ENCODE measurements around the gene EEF2K.

The EEF2K gene

GRCh38 chr16:22198547-22199293, 7.4 kb upstream of the EEF2K start:
- Histone ChIP-seq H3K9me3 (ENCODE audit: control insufficient read depth, insufficient read depth, low read length) (no peaks in the 10 kb centered on the region), H3K4me1 (ENCODE audit: control insufficient read depth, insufficient read depth, low read length) (peaks cover 11% of the 10 kb centered on the region; the same call in 1 of the 2 replicates), H3K36me3 (ENCODE audit: control insufficient read depth, insufficient read depth, low read length) (no peaks in the 10 kb centered on the region), H3K27ac (ENCODE audit: low read depth, low read length) (no peak overlapping the region), H3K4me3 (ENCODE audit: low read depth, low read length) (no peak overlapping the region), H3K9ac (ENCODE audit: low read depth, low read length) (no peak overlapping the region), H3K27me3 (ENCODE audit: control insufficient read depth, insufficient read depth, low read length) (no peaks in the 10 kb centered on the region)

GRCh38 chr16:22202261-22202637, 3.8 kb upstream of the EEF2K start:
- Histone ChIP-seq H3K9me3 (ENCODE audit: control insufficient read depth, insufficient read depth, low read length) (no peaks in the 10 kb centered on the region), H3K27me3 (ENCODE audit: control insufficient read depth, insufficient read depth, low read length) (no peaks in the 10 kb centered on the region), H3K36me3 (ENCODE audit: control insufficient read depth, insufficient read depth, low read length) (no peaks in the 10 kb centered on the region), H3K9ac (ENCODE audit: low read depth, low read length) (no peak overlapping the region), H3K4me1 (ENCODE audit: control insufficient read depth, insufficient read depth, low read length) (peaks cover 6% of the 10 kb centered on the region), H3K4me3 (ENCODE audit: low read depth, low read length) (no peak overlapping the region), H3K27ac (ENCODE audit: low read depth, low read length) (no peak overlapping the region)

- no peaks in the 10 kb centered on the region for H3K36me3 ChIP-seq (ENCODE audit: control insufficient read depth, insufficient read depth, low read length)
- H3K27me3 ChIP-seq (ENCODE audit: control insufficient read depth, insufficient read depth, low read length): no peaks in the 10 kb centered on the region
- no peak overlapping the region for H3K9ac ChIP-seq (ENCODE audit: low read depth, low read length)
- no peaks in the 10 kb centered on the region for H3K9me3 ChIP-seq (ENCODE audit: control insufficient read depth, insufficient read depth, low read length)
- H3K27ac ChIP-seq (ENCODE audit: low read depth, low read length): no peak overlapping the region
- peaks cover 14% of the 10 kb centered on the region for H3K4me1 ChIP-seq (ENCODE audit: control insufficient read depth, insufficient read depth, low read length)
- no peak overlapping the region for H3K4me3 ChIP-seq (ENCODE audit: low read depth, low read length)
These were observed 3.0 kb upstream of the EEF2K start for GRCh38 chr16:22203091-22203490.

- no peak overlapping the region for H3K4me3 ChIP-seq (ENCODE audit: low read depth, low read length)
- no peak overlapping the region for H3K9ac ChIP-seq (ENCODE audit: low read depth, low read length)
- H3K9me3 ChIP-seq (ENCODE audit: control insufficient read depth, insufficient read depth, low read length): no peaks in the 10 kb centered on the region
- no peak overlapping the region for H3K27ac ChIP-seq (ENCODE audit: low read depth, low read length)
- peaks cover 14% of the 10 kb centered on the region for H3K4me1 ChIP-seq (ENCODE audit: control insufficient read depth, insufficient read depth, low read length)
- H3K27me3 ChIP-seq (ENCODE audit: control insufficient read depth, insufficient read depth, low read length): no peaks in the 10 kb centered on the region
- H3K36me3 ChIP-seq (ENCODE audit: control insufficient read depth, insufficient read depth, low read length): no peaks in the 10 kb centered on the region
These were observed 1.9 kb upstream of the EEF2K start for GRCh38 chr16:22204091-22204655.

- Histone ChIP-seq H3K27ac (ENCODE audit: low read depth, low read length) (peak overlapping the region; percentile 8), H3K4me1 (ENCODE audit: control insufficient read depth, insufficient read depth, low read length) (peaks cover 8% of the 10 kb centered on the region), H3K36me3 (ENCODE audit: control insufficient read depth, insufficient read depth, low read length) (no peaks in the 10 kb centered on the region)
These were observed 483 bp upstream of the EEF2K start for GRCh38 chr16:22205577-22206012.

GRCh38 chr16:22206842-22207714, 1.0 kb downstream of the EEF2K start:
- Histone ChIP-seq H3K27ac (ENCODE audit: low read depth, low read length) (no peak overlapping the region), H3K4me1 (ENCODE audit: control insufficient read depth, insufficient read depth, low read length) (peaks cover 8% of the 10 kb centered on the region), H3K4me3 (ENCODE audit: low read depth, low read length) (peak overlapping the region; percentile 93)

More at GRCh38 chr16:22205577-22206012, 483 bp upstream of the EEF2K start:
- 0 out of 2 replicates have a peak overlapping the region, but pooled peaks have one; percentile 42 for H3K9ac ChIP-seq (ENCODE audit: low read depth, low read length)
- no peaks in the 10 kb centered on the region for H3K9me3 ChIP-seq (ENCODE audit: control insufficient read depth, insufficient read depth, low read length)
- no peaks in the 10 kb centered on the region for H3K27me3 ChIP-seq (ENCODE audit: control insufficient read depth, insufficient read depth, low read length)
- H3K4me3 ChIP-seq (ENCODE audit: low read depth, low read length): peak overlapping the region; percentile 93

GRCh38 chr16:22207715-22208360, 1.8 kb downstream of the EEF2K start:
- Histone ChIP-seq H3K27ac (ENCODE audit: low read depth, low read length) (no peak overlapping the region), H3K36me3 (ENCODE audit: control insufficient read depth, insufficient read depth, low read length) (no peaks in the 10 kb centered on the region), H3K9ac (ENCODE audit: low read depth, low read length) (no peak overlapping the region), H3K9me3 (ENCODE audit: control insufficient read depth, insufficient read depth, low read length) (no peaks in the 10 kb centered on the region), H3K4me3 (ENCODE audit: low read depth, low read length) (peak overlapping the region; percentile 93), H3K4me1 (ENCODE audit: control insufficient read depth, insufficient read depth, low read length) (peaks cover 8% of the 10 kb centered on the region), H3K27me3 (ENCODE audit: control insufficient read depth, insufficient read depth, low read length) (no peaks in the 10 kb centered on the region)

More at GRCh38 chr16:22206842-22207714, 1.0 kb downstream of the EEF2K start:
- H3K9me3 ChIP-seq (ENCODE audit: control insufficient read depth, insufficient read depth, low read length): no peaks in the 10 kb centered on the region
- H3K36me3 ChIP-seq (ENCODE audit: control insufficient read depth, insufficient read depth, low read length): no peaks in the 10 kb centered on the region
- H3K27me3 ChIP-seq (ENCODE audit: control insufficient read depth, insufficient read depth, low read length): no peaks in the 10 kb centered on the region
- H3K9ac ChIP-seq (ENCODE audit: low read depth, low read length): peak overlapping the region; percentile 43

GRCh38 chr16:22210285-22210684, 4.2 kb downstream of the EEF2K start:
- H3K4me1 ChIP-seq (ENCODE audit: control insufficient read depth, insufficient read depth, low read length): peaks cover 8% of the 10 kb centered on the region
- H3K27ac ChIP-seq (ENCODE audit: low read depth, low read length): no peak overlapping the region
- no peaks in the 10 kb centered on the region for H3K9me3 ChIP-seq (ENCODE audit: control insufficient read depth, insufficient read depth, low read length)
- H3K9ac ChIP-seq (ENCODE audit: low read depth, low read length): no peak overlapping the region
- H3K4me3 ChIP-seq (ENCODE audit: low read depth, low read length): no peak overlapping the region
- no peaks in the 10 kb centered on the region for H3K27me3 ChIP-seq (ENCODE audit: control insufficient read depth, insufficient read depth, low read length)
- no peaks in the 10 kb centered on the region for H3K36me3 ChIP-seq (ENCODE audit: control insufficient read depth, insufficient read depth, low read length)

GRCh38 chr16:22210854-22211253, 4.8 kb downstream of the EEF2K start:
- Histone ChIP-seq H3K4me3 (ENCODE audit: low read depth, low read length) (no peak overlapping the region), H3K9me3 (ENCODE audit: control insufficient read depth, insufficient read depth, low read length) (no peaks in the 10 kb centered on the region), H3K9ac (ENCODE audit: low read depth, low read length) (no peak overlapping the region), H3K36me3 (ENCODE audit: control insufficient read depth, insufficient read depth, low read length) (no peaks in the 10 kb centered on the region), H3K4me1 (ENCODE audit: control insufficient read depth, insufficient read depth, low read length) (peaks cover 8% of the 10 kb centered on the region), H3K27me3 (ENCODE audit: control insufficient read depth, insufficient read depth, low read length) (no peaks in the 10 kb centered on the region), H3K27ac (ENCODE audit: low read depth, low read length) (no peak overlapping the region)

GRCh38 chr16:22213236-22213635, 7.2 kb downstream of the EEF2K start:
- no peaks in the 10 kb centered on the region for H3K36me3 ChIP-seq (ENCODE audit: control insufficient read depth, insufficient read depth, low read length)
- no peak overlapping the region for H3K9ac ChIP-seq (ENCODE audit: low read depth, low read length)
- H3K27ac ChIP-seq (ENCODE audit: low read depth, low read length): no peak overlapping the region
- H3K4me3 ChIP-seq (ENCODE audit: low read depth, low read length): no peak overlapping the region
- H3K4me1 ChIP-seq (ENCODE audit: control insufficient read depth, insufficient read depth, low read length): no peaks in the 10 kb centered on the region
- no peaks in the 10 kb centered on the region for H3K9me3 ChIP-seq (ENCODE audit: control insufficient read depth, insufficient read depth, low read length)
- H3K27me3 ChIP-seq (ENCODE audit: control insufficient read depth, insufficient read depth, low read length): no peaks in the 10 kb centered on the region

Measured in HUES48 (cell line).